IPS-18c (cell line): ENCODE data around the gene WDTC1.
A peak's percentile ranks its signal among the peaks of the same experiment; 100 is the strongest.

ENCODE experiments used
- H3K4me3 ChIP-seq: 2 replicates; pipeline ENCODE4 v1.7.0; 2013; ENCODE audit warnings: low read depth, mild to moderate bottlenecking, low read length, moderate library complexity; ENCODE audit not compliant: insufficient read depth
- H3K9me3 ChIP-seq: one replicate; pipeline ENCODE4 v1.6.1; 2013; ENCODE audit warnings: mild to moderate bottlenecking, low read length, moderate library complexity; ENCODE audit not compliant: control insufficient read depth, insufficient read depth

The WDTC1 gene

GRCh38 chr1:27316860-27317259, 82.4 kb downstream of the WDTC1 start:
- no peak overlapping the region for H3K4me3 ChIP-seq
- no peaks in the 10 kb centered on the region for H3K9me3 ChIP-seq

GRCh38 chr1:27318136-27318535, 83.7 kb downstream of the WDTC1 start:
- Histone ChIP-seq H3K4me3 (no peak overlapping the region), H3K9me3 (no peaks in the 10 kb centered on the region)

GRCh38 chr1:27318596-27318995, 84.2 kb downstream of the WDTC1 start:
- Histone ChIP-seq H3K4me3 (no peak overlapping the region), H3K9me3 (no peaks in the 10 kb centered on the region)

GRCh38 chr1:27321813-27322568, 87.6 kb downstream of the WDTC1 start, which contains the start of gene TMEM222:
Gene TMEM222, plus strand, starts transcription at chr1:27322163. Its CDS starts 35 bp downstream, at chr1:27322198.
- peak within 1 kb of the TSS; percentile 93 for H3K4me3 ChIP-seq
- H3K9me3 ChIP-seq: no peaks in the 10 kb centered on the region

- H3K9me3 ChIP-seq: no peaks in the 10 kb centered on the region
- peak overlapping the region; percentile 93 for H3K4me3 ChIP-seq
These were observed 88.3 kb downstream of the WDTC1 start for GRCh38 chr1:27322569-27323240.

- Histone ChIP-seq H3K9me3 (no peaks in the 10 kb centered on the region), H3K4me3 (no peak overlapping the region)
These were observed 90.9 kb downstream of the WDTC1 start for GRCh38 chr1:27325286-27325685.

- Histone ChIP-seq H3K4me3 (no peak overlapping the region), H3K9me3 (peaks cover 2% of the 10 kb centered on the region)
These were observed 93.5 kb downstream of the WDTC1 start for GRCh38 chr1:27327964-27328363.

- Histone ChIP-seq H3K9me3 (peaks cover 2% of the 10 kb centered on the region), H3K4me3 (no peak overlapping the region)
These were observed 96.4 kb downstream of the WDTC1 start for GRCh38 chr1:27330786-27331185.

- Histone ChIP-seq H3K4me3 (no peak overlapping the region), H3K9me3 (peaks cover 2% of the 10 kb centered on the region)
These were observed 97.0 kb downstream of the WDTC1 start for GRCh38 chr1:27331426-27331825.

GRCh38 chr1:27331922-27332321, 97.5 kb downstream of the WDTC1 start:
- Histone ChIP-seq H3K9me3 (peaks cover 2% of the 10 kb centered on the region), H3K4me3 (no peak overlapping the region)

- Histone ChIP-seq H3K4me3 (no peak overlapping the region), H3K9me3 (peaks cover 2% of the 10 kb centered on the region)
These were observed 98.3 kb downstream of the WDTC1 start for GRCh38 chr1:27332536-27333281.

- Histone ChIP-seq H3K4me3 (no peak overlapping the region), H3K9me3 (peaks cover 2% of the 10 kb centered on the region)
These were observed 99.4 kb downstream of the WDTC1 start for GRCh38 chr1:27333717-27334279.

GRCh38 chr1:27335506-27336422, 101.3 kb downstream of the WDTC1 start:
- peaks cover under 1% of the 10 kb centered on the region for H3K9me3 ChIP-seq
- no peak overlapping the region for H3K4me3 ChIP-seq

GRCh38 chr1:27336756-27337155, 102.3 kb downstream of the WDTC1 start:
- no peaks in the 10 kb centered on the region for H3K9me3 ChIP-seq

GRCh38 chr1:27338751-27339150, 104.3 kb downstream of the WDTC1 start:
- no peaks in the 10 kb centered on the region for H3K9me3 ChIP-seq

More at GRCh38 chr1:27336756-27337155, 102.3 kb downstream of the WDTC1 start:
- no peak overlapping the region for H3K4me3 ChIP-seq

GRCh38 chr1:27339213-27339612, 104.8 kb downstream of the WDTC1 start:
- no peaks in the 10 kb centered on the region for H3K9me3 ChIP-seq
- no peak overlapping the region for H3K4me3 ChIP-seq

More at GRCh38 chr1:27338751-27339150, 104.3 kb downstream of the WDTC1 start:
- H3K4me3 ChIP-seq: no peak overlapping the region
